ENCODE results near the gene MPRIP. TPM values are rescaled to one million over a fixed set of nuclear protein-coding genes. Genes with fewer than 3 reads are reported as not detected.

MPRIP gene
- polyA plus RNA-seq, 1 of the 3 experiments (the other 2 are of a cell fraction): 64.4 TPM

DNA sequence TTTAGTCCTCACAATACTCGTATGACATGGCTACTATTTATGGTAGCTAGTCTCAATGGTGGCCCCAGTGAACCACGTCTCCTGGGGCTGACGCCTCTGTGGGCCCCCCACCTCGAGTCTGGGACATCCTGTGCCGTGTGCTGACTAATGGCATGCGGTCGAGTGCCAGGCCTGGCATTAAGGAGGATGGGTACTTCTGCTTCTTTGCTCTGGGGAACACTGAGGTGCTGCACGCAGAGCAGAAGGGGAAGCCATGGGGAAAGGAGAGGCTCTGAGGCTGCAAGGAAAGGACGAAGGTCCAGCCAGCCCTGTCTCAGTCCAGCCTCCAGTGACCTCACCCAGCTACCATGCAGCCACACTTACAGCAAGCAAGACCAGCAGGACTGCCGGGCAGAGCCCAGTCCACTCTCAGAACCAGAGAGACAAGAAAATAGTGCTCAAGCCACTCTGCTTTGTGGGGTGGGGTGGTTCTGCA lies 5.7 kb upstream of the MPRIP start:
- no peaks in the 10 kb centered on the region for H4K20me1 ChIP-seq (ENCODE audit: insufficient read depth)
- peaks cover 5% of the 10 kb centered on the region for H3F3A ChIP-seq (replicated peaks; ENCODE audit: insufficient read depth)
- 0 out of 2 replicates have a peak overlapping the region, but pooled peaks have one; percentile 19 for H3K4me2 ChIP-seq
- H3K9ac ChIP-seq: no peak overlapping the region
- no peak overlapping the region for H3K4me3 ChIP-seq (ENCODE audit: low read depth in 2 of 2, low read length in 1 of 2)
- no peak overlapping the region for H2AFZ ChIP-seq (ENCODE audit: low read depth)
- ChIA-PET CTCF (interaction anchor here (1.2 kb wide), 2 partner anchors 39 to 115 kb away, joined by 3 to 4 read pairs; no protein-coding TSS in a partner anchor), POLR2A (no interaction called here)
- H3K9me3 ChIP-seq: no peaks in the 10 kb centered on the region
- H3K9me2 ChIP-seq: no peaks in the 10 kb centered on the region
- TF ChIP-seq RCOR1 (IDR thresholded peaks at IDR 0.05; ENCODE audit: low read length): no peak
- no peak for TF ChIP-seq POLR2AphosphoS5 (IDR thresholded peaks at IDR 0.05; ENCODE audit: low read depth, low read length)
- no peak for TF ChIP-seq MXI1 (IDR thresholded peaks at IDR 0.05; ENCODE audit: low read depth, low read length)
- TF ChIP-seq, protein P1, sequence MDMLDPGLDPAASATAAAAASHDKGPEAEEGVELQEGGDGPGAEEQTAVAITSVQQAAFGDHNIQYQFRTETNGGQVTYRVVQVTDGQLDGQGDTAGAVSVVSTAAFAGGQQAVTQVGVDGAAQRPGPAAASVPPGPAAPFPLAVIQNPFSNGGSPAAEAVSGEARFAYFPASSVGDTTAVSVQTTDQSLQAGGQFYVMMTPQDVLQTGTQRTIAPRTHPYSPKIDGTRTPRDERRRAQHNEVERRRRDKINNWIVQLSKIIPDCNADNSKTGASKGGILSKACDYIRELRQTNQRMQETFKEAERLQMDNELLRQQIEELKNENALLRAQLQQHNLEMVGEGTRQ (IDR thresholded peaks at IDR 0.05; ENCODE audit: borderline replicate concordance, low read depth, low read length): no peak
- no peak for TF ChIP-seq RXRA (IDR thresholded peaks at IDR 0.05; ENCODE audit: borderline replicate concordance, low read depth)
- TF ChIP-seq, protein P2, sequence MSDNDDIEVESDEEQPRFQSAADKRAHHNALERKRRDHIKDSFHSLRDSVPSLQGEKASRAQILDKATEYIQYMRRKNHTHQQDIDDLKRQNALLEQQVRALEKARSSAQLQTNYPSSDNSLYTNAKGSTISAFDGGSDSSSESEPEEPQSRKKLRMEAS (IDR thresholded peaks at IDR 0.05; ENCODE audit: low read depth): no peak
- no peak for TF ChIP-seq FOSL2 (IDR thresholded peaks at IDR 0.05; ENCODE audit: borderline replicate concordance, low read depth)
- TF ChIP-seq TEAD4 (IDR thresholded peaks at IDR 0.05; ENCODE audit: borderline replicate concordance, insufficient read depth): no peak
- no peak for TF ChIP-seq RFX5 (IDR thresholded peaks at IDR 0.05; ENCODE audit: low read length)
- TF ChIP-seq, protein P3, sequence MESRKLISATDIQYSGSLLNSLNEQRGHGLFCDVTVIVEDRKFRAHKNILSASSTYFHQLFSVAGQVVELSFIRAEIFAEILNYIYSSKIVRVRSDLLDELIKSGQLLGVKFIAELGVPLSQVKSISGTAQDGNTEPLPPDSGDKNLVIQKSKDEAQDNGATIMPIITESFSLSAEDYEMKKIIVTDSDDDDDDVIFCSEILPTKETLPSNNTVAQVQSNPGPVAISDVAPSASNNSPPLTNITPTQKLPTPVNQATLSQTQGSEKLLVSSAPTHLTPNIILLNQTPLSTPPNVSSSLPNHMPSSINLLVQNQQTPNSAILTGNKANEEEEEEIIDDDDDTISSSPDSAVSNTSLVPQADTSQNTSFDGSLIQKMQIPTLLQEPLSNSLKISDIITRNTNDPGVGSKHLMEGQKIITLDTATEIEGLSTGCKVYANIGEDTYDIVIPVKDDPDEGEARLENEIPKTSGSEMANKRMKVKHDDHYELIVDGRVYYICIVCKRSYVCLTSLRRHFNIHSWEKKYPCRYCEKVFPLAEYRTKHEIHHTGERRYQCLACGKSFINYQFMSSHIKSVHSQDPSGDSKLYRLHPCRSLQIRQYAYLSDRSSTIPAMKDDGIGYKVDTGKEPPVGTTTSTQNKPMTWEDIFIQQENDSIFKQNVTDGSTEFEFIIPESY (IDR thresholded peaks at IDR 0.05; ENCODE audit: borderline replicate concordance, low read depth): no peak
- no peak for TF ChIP-seq EP300 (IDR thresholded peaks at IDR 0.05; ENCODE audit: borderline replicate concordance in 1 of 2, low read depth in 1 of 2, low read length in 1 of 2)
- TF ChIP-seq NFIC (IDR thresholded peaks at IDR 0.05; ENCODE audit: borderline replicate concordance): no peak
- TF ChIP-seq EZH2phosphoT487 (IDR thresholded peaks at IDR 0.05; ENCODE audit: borderline replicate concordance, low read depth): no peak
- DNase-seq: no peak
- H3K27ac ChIP-seq (ENCODE audit: low read depth in 2 of 2, low read length in 1 of 2): peak overlapping the region in 1 of 2 experiments; percentile 51; a peak in 2 of 4 replicates
- H3K27me3 ChIP-seq (ENCODE audit: insufficient read depth): no peaks in the 10 kb centered on the region
- no peaks in the 10 kb centered on the region for H3K36me3 ChIP-seq (replicated peaks in 1 of 2; ENCODE audit: control insufficient read depth in 1 of 2, insufficient read depth in 2 of 2, low read length in 1 of 2)
- 73% methylated on average over 9 of the region's 10 CpGs for WGBS (ENCODE audit: low lambda C conversion rate)
- H3K79me2 ChIP-seq (ENCODE audit: insufficient read depth): no peaks in the 10 kb centered on the region
- peaks cover 13 to 35% of the 10 kb centered on the region in 2 experiments for H3K4me1 ChIP-seq (ENCODE audit: control insufficient read depth in 1 of 2, insufficient read depth in 2 of 2, low read depth in 1 of 2, low read length in 1 of 2)

DNA sequence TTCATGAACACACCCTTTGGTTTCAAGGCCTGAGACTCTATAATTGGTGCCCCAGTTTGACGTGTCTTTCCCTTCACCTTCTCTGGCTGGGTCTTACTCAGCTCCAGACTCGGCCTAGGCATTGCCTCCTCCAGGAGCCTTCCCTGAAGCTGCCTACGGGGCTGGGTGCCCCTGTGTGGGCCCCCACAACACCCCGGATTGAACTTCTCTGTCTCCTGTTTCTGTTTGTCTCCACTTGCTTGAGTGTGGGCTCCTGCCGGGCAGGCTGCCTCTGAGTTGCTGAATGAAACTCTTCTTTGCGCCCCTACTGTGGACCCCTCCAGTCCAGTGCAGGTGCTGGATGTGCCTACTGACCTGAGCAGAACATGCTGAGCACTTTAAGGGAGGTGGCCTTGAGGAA lies 2.3 kb upstream of the MPRIP start:
- TF ChIP-seq GABPA (IDR thresholded peaks at IDR 0.05; ENCODE audit: low read depth): no peak
- Histone ChIP-seq H3K4me3 (ENCODE audit: low read depth in 2 of 2, low read length in 1 of 2) (no peak overlapping the region), H4K20me1 (ENCODE audit: insufficient read depth) (peaks cover 18% of the 10 kb centered on the region), H3K9me2 (no peaks in the 10 kb centered on the region), H3F3A (replicated peaks; ENCODE audit: insufficient read depth) (peaks cover 5% of the 10 kb centered on the region), H3K9me3 (no peaks in the 10 kb centered on the region), H3K36me3 (replicated peaks in 1 of 2; ENCODE audit: control insufficient read depth in 1 of 2, insufficient read depth in 2 of 2, low read length in 1 of 2) (no peaks in the 10 kb centered on the region), H3K4me1 (ENCODE audit: control insufficient read depth in 1 of 2, insufficient read depth in 2 of 2, low read depth in 1 of 2, low read length in 1 of 2) (peaks cover 5 to 41% of the 10 kb centered on the region in 2 experiments; a peak in 3 of 4 replicates), H3K79me2 (ENCODE audit: insufficient read depth) (peaks cover 23% of the 10 kb centered on the region), H3K9ac (no peak overlapping the region), H3K27me3 (ENCODE audit: insufficient read depth) (no peaks in the 10 kb centered on the region), H3K27ac (ENCODE audit: low read depth in 2 of 2, low read length in 1 of 2) (no peak overlapping the region), H3K4me2 (no peak overlapping the region), H2AFZ (ENCODE audit: low read depth) (no peak overlapping the region)
- 81% methylated on average over 6 of the region's 6 CpGs for WGBS (ENCODE audit: low lambda C conversion rate)
- no peak for DNase-seq
- ChIA-PET CTCF (interaction anchor here (0.6 kb wide), 1 partner anchor 11 kb away, joined by 3 read pairs; no protein-coding TSS in a partner anchor), POLR2A (no interaction called here)
